H1 (cell line): ENCODE results near the gene TMX2. TPM values are rescaled to one million over a fixed set of nuclear protein-coding genes. Genes with fewer than 3 reads are reported as not detected.

Source experiments
- EGR1 ChIP-seq: IDR thresholded peaks from 2 replicates; pipeline ENCODE4 v1.6.1; 2011; ENCODE audit warnings: low read depth, low read length, borderline replicate concordance
- GABPA ChIP-seq: IDR thresholded peaks from 2 replicates; pipeline ENCODE4 v1.6.1; 2011; ENCODE audit warnings: mild to moderate bottlenecking, low read length, moderate library complexity, borderline replicate concordance; ENCODE audit not compliant: insufficient read depth
- KDM1A ChIP-seq: fragments of 200-600, 300-600 bp; sonication (generic); IDR thresholded peaks from 2 replicates; pipeline ENCODE4 v1.7.1; 2016; ENCODE audit warnings: mild to moderate bottlenecking, low read length, borderline replicate concordance
- KDM5A ChIP-seq: fragments of 200-600 bp; IDR thresholded peaks from 2 replicates; pipeline ENCODE4 v1.7.1; 2012; ENCODE audit warnings: mild to moderate bottlenecking, low read length, inconsistent platforms, mixed read lengths
- POLR2AphosphoS5 ChIP-seq: IDR thresholded peaks from 2 replicates; pipeline ENCODE4 v1.6.1; 2011; ENCODE audit warnings: low read depth, low read length
- SIX5 ChIP-seq: IDR thresholded peaks from 2 replicates; pipeline ENCODE4 v1.6.1; 2011; ENCODE audit warnings: mild to moderate bottlenecking, low read depth, low read length
- TAF7 ChIP-seq: optimal IDR thresholded peaks from 2 replicates; pipeline ENCODE3; 2011; ENCODE audit warnings: low read depth, mild to moderate bottlenecking, inconsistent platforms, low read length, moderate library complexity, borderline replicate concordance
- polyA plus RNA-seq, 7 experiments: library from polyadenylated mRNA; depleted of rRNA in 3 of 7; stranded (reverse) in 5 of 7; unstranded in 2 of 7; fragments of >200 nt in 5 of 7; fragments of 200-250 nt in 2 of 7; gene quantifications; 1 replicate in 5 of 7; 2 replicates in 1 of 7; 4 replicates in 1 of 7; pipeline versions ENCODE4 v1.2.1 to v1.2.3, GENCODE V29; 2011 to 2013; ENCODE audit warnings: missing spikeins in 2 of 7, mixed read lengths in 2 of 7
- total RNA-seq: library from RNA; stranded (reverse); fragmentation: NEBNext Ultra II Directional; extraction: Animal tissue kit (Norgen Biotek cat#: 25700); gene quantifications from 2 replicates; pipeline ENCODE4 v1.2.1, GENCODE V29; 2021

TMX2 gene
- total and polyA plus RNA-seq, 2 of the 8 experiments (the other 6 are each of a cell fraction or from before 2014, with no cell fraction given): 70.4 to 100.0 TPM

GRCh38 chr11:57775491-57775890 lies 63.1 kb downstream of the TMX2 start (continued):
- no peak for TF ChIP-seq GABPA
- no peak for TF ChIP-seq EGR1
- TF ChIP-seq KDM1A: no peak
- TF ChIP-seq SIX5: no peak
- no peak; the same call in 1 of the 2 replicates for TF ChIP-seq POLR2AphosphoS5
- no peak for TF ChIP-seq KDM5A
- no peak for TF ChIP-seq TAF7
